ENCODE data around the gene RHBDD1.

RHBDD1 gene

GRCh38 chr2:227043981-227044380 is 208.1 kb downstream of the RHBDD1 start:
- H3K27me3 Mint-ChIP-seq (ENCODE audit: low read depth, poor library complexity) = no peaks in the 10 kb centered on the region
- TF ChIP-seq CTCF (IDR thresholded peaks at IDR 0.05) = no peak
- H3K9me3 Mint-ChIP-seq = no peaks in the 10 kb centered on the region
- no peak overlapping the region for H3K27ac Mint-ChIP-seq
- H3K36me3 Mint-ChIP-seq (ENCODE audit: low read depth) = no peaks in the 10 kb centered on the region
- H3K4me1 Mint-ChIP-seq = no peaks in the 10 kb centered on the region
- no peak overlapping the region for H3K4me3 Mint-ChIP-seq
- DNase-seq = no peak
